HG02759 (cell line): Measurements from ENCODE around the gene TMEM41A.
"Not testable (repeated sequence)": the region's sequence is repeated elsewhere in the genome, so short reads cannot be mapped to it uniquely, and the experiment has no call there.

Source experiments
- ATAC-seq: cut with Tn5 transposase; IDR thresholded peaks from one replicate; pipeline ENCODE4 v1.9.1; 2021; ENCODE audit warnings: mild to moderate bottlenecking, moderate library complexity; ENCODE audit not compliant: unreplicated experiment

TMEM41A gene

GRCh38 chr3:185489462-185489861 is 9.4 kb downstream of the TMEM41A start:
- ATAC-seq: no peak

DNA sequence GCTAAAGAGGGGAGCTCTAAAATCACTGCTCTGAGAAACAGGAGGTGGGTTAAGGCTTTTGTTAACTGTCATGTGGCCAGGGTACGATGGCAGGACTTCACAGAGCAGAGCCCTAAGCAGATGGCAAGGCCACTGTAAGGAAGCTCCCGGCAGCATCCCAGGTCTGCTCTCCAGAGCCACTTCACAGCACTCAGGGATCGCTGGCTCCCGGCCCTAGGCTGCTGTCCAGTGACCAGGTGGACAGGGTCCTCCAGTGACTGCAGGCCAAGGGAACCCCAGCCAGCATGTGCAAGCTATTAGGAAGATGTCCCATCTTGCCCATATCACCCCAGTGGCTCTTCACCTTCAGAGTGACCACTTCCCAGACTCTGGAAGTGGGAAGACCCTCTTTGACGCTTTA is 10.4 kb downstream of the TMEM41A start:
- no peak for ATAC-seq

- no peak for ATAC-seq
Measured at GRCh38 chr3:185486394-185486793, 12.4 kb downstream of the TMEM41A start.

- no peak for ATAC-seq
Measured at GRCh38 chr3:185484296-185484695, 14.5 kb downstream of the TMEM41A start.

GRCh38 chr3:185479373-185479945 is 19.4 kb downstream of the TMEM41A start:
- ATAC-seq: no peak

- ATAC-seq: no peak
Measured at GRCh38 chr3:185477316-185477715, 21.5 kb downstream of the TMEM41A start.

GRCh38 chr3:185474922-185475321 is 23.9 kb downstream of the TMEM41A start:
- not testable (repeated sequence) for ATAC-seq

- ATAC-seq: no peak
Measured at GRCh38 chr3:185473290-185473815, 25.5 kb downstream of the TMEM41A start.

- no peak for ATAC-seq
Measured at GRCh38 chr3:185470323-185470722, 28.5 kb downstream of the TMEM41A start.

GRCh38 chr3:185469542-185469941 is 29.3 kb downstream of the TMEM41A start:
- no peak for ATAC-seq

DNA sequence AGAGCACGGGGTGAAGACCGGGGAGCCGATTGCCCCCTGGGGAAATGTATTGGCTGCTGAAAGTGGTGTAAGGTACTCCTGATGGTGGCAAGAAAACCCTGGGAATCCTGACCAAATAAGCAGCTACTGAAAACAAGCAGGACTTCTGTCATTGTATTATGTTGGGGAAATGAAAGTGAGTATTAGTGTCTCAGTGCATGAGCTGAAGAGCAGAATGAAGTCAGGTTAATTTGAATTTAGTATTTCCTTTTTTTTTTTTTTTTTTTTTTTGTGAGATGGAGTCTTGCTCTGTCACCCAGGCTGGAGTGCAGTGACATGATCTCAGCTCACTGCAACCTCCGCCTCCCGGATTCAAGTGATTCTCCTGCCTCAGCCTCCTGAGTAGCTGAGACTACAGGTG is 32.7 kb downstream of the TMEM41A start:
- not testable (repeated sequence) for ATAC-seq

GRCh38 chr3:185465471-185465870 is 33.4 kb downstream of the TMEM41A start:
- ATAC-seq: no peak

- ATAC-seq: no peak
Measured at GRCh38 chr3:185460719-185461350, 38.0 kb downstream of the TMEM41A start.

DNA sequence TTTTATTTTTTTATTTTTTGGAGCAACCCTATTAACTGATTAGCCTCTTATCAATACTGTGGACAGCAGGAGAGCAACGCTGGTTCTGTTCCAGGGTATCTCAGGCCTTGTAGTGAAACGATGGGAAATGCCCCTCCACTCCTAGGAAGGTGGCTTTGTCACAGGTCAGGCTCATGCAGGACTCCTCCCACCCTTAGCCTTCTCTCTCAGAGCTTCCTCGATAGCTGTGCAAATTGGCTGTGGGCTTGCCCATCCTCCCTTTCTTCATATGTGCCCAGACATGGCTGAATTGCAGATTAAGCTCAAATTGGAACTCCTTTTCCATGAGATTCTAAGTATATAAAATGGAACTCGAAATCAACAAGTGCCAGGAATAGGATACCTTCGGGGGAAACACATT is 38.5 kb downstream of the TMEM41A start:
- ATAC-seq: no peak

DNA sequence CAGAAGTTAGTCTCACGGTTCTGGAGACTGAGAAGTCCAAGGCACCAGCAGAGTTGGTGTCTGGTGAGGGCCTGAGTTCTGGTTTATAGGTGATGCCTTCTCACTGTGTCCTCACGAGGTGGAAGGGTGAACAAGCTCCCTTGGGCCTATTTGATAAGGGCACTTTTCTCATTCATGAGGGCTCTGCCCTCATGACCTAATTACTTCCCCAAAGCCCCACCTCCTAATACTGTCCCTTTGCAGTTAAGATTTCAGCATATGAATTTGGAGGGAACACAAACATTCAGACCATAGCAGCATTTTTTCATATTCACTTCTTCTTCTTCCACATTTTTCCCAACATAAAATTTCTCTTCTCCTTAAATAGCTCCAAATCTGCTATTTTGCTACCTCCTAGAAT is 41.5 kb downstream of the TMEM41A start:
- no peak for ATAC-seq

- not testable (repeated sequence) for ATAC-seq
Measured at GRCh38 chr3:185451432-185451831, 47.4 kb downstream of the TMEM41A start.

- ATAC-seq: no peak
Measured at GRCh38 chr3:185448107-185448506, 50.7 kb downstream of the TMEM41A start.

DNA sequence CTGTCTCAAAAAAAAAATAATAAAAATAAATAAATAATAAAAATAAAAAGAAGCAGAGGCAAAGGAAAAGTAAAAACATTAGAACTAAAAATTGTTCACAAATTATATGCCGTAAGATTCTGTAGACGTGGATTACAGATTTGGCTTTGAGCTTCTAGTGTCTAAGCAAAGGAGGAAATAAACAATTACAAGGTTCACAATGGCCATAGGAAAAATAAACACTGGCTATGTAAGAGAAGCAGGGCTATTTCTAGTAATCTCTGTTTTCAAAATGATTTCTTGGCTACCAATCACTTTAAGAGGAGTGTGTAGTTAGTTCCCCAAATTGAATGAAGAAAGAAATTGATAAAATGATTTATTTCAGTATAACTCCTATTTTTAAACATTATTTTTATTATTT is 54.5 kb downstream of the TMEM41A start:
- no peak for ATAC-seq

DNA sequence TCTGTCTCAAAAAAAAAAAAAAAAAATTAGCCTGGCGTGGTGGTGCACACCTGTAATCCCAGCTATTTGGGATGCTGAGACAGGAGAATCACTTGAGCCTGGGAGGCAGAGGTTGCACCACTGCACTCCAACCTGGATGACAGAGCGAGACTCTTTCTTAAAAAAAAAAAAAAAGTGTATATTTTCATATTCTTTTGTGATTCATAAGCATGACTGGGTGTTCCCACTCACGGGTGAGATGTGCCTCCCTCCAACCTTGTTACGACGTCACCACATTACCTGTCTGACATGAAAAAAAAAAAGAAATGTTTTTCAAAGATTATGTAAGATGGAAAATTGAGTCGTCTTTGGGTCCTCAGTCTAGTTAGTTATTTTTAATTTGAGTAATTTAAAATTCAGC is 56.8 kb downstream of the TMEM41A start:
- no peak for ATAC-seq

GRCh38 chr3:185439745-185440466 is 58.9 kb downstream of the TMEM41A start:
- ATAC-seq: no peak
